Ramos (cell line): Measurements from ENCODE around the gene FFAR3.

Experiments
- in situ Hi-C: fragments of 300-500 bp; cut with MboI; formaldehyde crosslinking; loops from one replicate; pipeline ENCODE4 v1.14.3; 2022; ENCODE audit warnings: low sequenced_read_pairs; ENCODE audit not compliant: unreplicated experiment

FFAR3 gene

GRCh38 chr19:35369522-35369921 is 11.3 kb downstream of the FFAR3 start:
- in situ Hi-C loops = no loop called here

- in situ Hi-C loops = loop anchor here (10.0 kb wide), 1 partner anchor 214 kb away; the partner anchor contains the start of gene PMIS2
These were observed 12.5 kb downstream of the FFAR3 start, which contains the start of gene GPR42 for GRCh38 chr19:35370722-35371121. TSS of gene GPR42 (plus strand) at chr19:35371068. CDS start at chr19:35371360, 292 bp downstream.

GRCh38 chr19:35373492-35373891 is 15.2 kb downstream of the FFAR3 start:
- in situ Hi-C loops = loop anchor here (10.0 kb wide), 1 partner anchor 211 kb away; the partner anchor contains the start of gene PMIS2

- in situ Hi-C loops = loop anchor here (10.0 kb wide), 1 partner anchor 211 kb away; the partner anchor contains the start of gene PMIS2
These were observed 15.8 kb downstream of the FFAR3 start for GRCh38 chr19:35374031-35374430.

- in situ Hi-C loops = loop anchor here (10.0 kb wide), 1 partner anchor 209 kb away; the partner anchor contains the start of gene PMIS2
These were observed 17.4 kb downstream of the FFAR3 start for GRCh38 chr19:35375505-35376307.

DNA sequence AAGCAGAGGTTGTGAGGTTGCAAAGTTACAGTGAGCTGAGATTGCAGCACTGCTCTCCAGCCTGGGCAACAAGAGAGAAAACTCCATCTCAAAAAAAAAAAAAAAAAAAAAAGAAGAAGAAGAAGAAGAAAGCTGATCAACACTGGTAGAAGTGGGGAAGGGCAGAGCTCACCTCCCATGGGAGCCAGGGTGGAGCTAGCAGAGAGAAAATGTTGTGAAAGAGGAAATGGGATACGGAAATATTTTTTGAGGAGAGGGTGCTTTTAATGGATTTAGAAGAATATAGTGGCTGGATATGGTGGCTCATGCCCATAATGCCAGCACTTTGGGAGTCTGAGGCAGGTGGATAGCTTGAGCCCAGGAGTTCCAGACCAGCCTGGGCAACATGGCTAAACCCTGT is 19.4 kb downstream of the FFAR3 start:
- in situ Hi-C loops = loop anchor here (10.0 kb wide), 1 partner anchor 207 kb away; the partner anchor contains the start of gene PMIS2

- in situ Hi-C loops = loop anchor here (10.0 kb wide), 1 partner anchor 206 kb away; the partner anchor contains the start of gene PMIS2
These were observed 20.1 kb downstream of the FFAR3 start for GRCh38 chr19:35378356-35378755.

- in situ Hi-C loops = loop anchor here (10.0 kb wide), 1 partner anchor 205 kb away; the partner anchor contains the start of gene PMIS2
These were observed 21.3 kb downstream of the FFAR3 start for GRCh38 chr19:35379545-35379944.

DNA sequence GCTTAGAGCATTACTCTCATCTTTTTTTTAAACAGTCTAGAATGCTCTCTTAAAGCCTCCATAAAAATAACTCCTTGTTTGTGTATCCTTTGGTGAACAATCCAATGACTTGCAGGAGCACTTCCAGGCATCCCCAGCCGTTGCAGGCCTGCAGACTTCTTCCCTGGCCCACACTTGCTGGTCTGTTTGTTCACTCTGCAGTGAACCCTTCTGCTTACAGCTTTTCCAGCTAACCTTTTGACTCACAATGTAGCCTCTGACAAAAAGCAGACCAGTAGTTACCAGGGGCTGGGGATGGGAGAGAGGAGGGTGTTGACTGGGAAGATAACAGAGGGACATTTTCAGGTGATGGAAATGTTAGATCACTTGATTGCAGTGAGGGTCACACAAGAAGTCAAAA is 21.7 kb downstream of the FFAR3 start:
- in situ Hi-C loops = loop anchor here (10.0 kb wide), 1 partner anchor 205 kb away; the partner anchor contains the start of gene PMIS2

- in situ Hi-C loops = no loop called here
These were observed 22.3 kb downstream of the FFAR3 start for GRCh38 chr19:35380450-35381124.

DNA sequence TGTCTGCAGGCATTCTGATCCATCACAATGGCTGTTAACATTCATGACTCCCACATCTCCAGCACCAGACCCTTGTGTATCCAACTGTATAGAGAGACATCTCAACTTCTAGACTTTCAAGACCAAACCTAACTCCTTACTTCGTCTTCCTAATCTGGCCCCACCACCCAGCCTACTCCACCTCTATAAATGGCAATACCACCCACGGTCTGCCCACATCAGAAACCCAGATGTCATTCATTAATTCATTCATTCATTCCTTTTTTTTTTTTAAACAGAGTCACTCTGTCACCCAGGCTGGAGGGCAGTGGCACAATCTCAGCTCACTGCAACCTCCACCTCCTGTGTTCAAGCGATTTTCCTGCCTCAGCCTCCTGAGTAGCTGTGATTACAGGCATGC is 23.1 kb downstream of the FFAR3 start:
- in situ Hi-C loops = no loop called here

- in situ Hi-C loops = no loop called here
These were observed 23.7 kb downstream of the FFAR3 start for GRCh38 chr19:35381926-35382325.

GRCh38 chr19:35383536-35383935 is 25.3 kb downstream of the FFAR3 start:
- in situ Hi-C loops = no loop called here

GRCh38 chr19:35388277-35389054 is 30.2 kb downstream of the FFAR3 start:
- in situ Hi-C loops = no loop called here

GRCh38 chr19:35389192-35389861 is 31.1 kb downstream of the FFAR3 start:
- in situ Hi-C loops = no loop called here

DNA sequence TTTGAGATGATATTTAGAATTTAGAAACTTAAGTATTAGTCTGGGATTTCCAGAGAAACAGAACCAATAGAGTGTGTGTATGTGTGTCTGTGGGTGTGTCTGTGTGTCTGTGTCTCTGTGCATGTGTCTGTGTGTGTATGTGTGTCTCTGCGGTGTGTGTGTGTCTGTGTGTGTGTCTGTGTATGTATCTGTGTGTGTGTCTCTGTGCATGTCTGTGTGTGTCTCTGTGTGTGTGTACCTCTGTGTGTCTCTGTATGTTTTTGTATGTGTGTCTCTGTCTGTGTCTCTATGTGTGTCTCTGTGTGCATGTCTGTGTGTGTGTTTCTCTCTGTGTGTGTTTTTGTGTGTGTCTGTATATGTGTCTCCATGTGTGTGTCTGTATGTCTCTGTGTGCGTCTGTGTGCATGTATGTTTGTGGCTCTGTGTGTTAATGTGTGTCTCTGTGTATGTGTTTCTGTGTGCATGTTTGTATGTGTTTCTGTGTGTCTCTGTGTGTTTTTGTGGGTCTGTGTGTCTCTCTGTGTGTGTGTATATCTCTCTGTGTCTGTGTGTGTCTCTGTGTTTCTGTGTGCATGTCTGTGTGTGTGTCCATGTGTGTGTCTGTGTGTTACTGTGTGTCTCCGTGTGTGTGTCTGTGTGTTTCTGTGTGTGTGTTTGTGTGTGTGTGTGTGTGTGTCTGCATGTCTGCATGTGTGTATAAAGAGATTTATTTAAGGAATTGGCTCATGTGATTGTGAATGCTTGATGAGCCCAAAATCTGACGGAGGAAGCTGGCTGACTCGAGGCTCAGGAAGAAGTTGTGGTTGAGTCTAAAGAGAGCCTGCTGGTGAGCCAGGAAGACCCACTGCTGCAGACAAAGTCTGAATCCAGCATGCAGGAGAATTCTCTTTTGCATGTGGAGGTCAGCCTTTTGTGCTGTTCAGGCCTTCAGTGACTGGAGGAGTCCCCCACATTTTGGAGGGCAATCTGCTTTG is 34.8 kb downstream of the FFAR3 start:
- in situ Hi-C loops = no loop called here

GRCh38 chr19:35395382-35396199 is 37.3 kb downstream of the FFAR3 start:
- in situ Hi-C loops = no loop called here
